OCI-LY1 (cell line): Measurements from ENCODE around the gene C5orf24.

ENCODE experiments used
- EZH2 ChIP-seq: fragments of 200-600 bp; sonication (generic), shearing (Covaris generic); IDR thresholded peaks from 2 replicates; pipeline ENCODE4 v1.8.0; 2017; ENCODE audit warnings: borderline replicate concordance, mixed run types, mild to moderate bottlenecking, antibody characterized with exemption, low read length, moderate library complexity, mixed read lengths
- TF ChIP-seq, protein P1 (sequence below): fragments of 200-600 bp; sonication (generic), shearing (Covaris generic); IDR thresholded peaks from 2 replicates; pipeline ENCODE4 v1.5.1; 2017; ENCODE audit warnings: mild to moderate bottlenecking, antibody characterized with exemption, low read length, moderate library complexity, mixed read lengths

DNA sequence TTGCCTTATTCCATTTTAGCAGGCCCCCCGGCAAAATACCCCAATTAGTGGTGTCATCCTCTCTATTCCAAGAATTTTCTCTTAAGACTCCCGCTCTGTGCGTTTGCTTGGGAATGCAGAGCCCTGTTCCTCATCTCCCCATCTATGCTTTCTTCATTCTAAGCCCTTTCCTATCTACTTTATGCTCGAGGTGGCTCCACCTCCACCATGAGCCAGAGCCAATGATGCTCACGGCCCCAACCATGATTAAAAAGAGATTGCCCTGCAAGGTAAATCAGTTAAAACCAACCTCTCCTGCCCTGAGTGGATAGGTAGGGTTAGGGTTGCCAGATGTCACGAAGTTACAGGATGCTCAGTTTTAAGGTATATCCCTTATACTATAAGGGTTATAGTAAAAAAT is 27.7 kb downstream of the C5orf24 start:
- TF ChIP-seq, protein P1, sequence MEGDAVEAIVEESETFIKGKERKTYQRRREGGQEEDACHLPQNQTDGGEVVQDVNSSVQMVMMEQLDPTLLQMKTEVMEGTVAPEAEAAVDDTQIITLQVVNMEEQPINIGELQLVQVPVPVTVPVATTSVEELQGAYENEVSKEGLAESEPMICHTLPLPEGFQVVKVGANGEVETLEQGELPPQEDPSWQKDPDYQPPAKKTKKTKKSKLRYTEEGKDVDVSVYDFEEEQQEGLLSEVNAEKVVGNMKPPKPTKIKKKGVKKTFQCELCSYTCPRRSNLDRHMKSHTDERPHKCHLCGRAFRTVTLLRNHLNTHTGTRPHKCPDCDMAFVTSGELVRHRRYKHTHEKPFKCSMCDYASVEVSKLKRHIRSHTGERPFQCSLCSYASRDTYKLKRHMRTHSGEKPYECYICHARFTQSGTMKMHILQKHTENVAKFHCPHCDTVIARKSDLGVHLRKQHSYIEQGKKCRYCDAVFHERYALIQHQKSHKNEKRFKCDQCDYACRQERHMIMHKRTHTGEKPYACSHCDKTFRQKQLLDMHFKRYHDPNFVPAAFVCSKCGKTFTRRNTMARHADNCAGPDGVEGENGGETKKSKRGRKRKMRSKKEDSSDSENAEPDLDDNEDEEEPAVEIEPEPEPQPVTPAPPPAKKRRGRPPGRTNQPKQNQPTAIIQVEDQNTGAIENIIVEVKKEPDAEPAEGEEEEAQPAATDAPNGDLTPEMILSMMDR: no peak
- TF ChIP-seq EZH2: no peak
